ENCODE measurements around the gene MEF2B. TPM values are rescaled to one million over a fixed set of nuclear protein-coding genes. Genes with fewer than 3 reads are reported as not detected.

The MEF2B gene
- total and polyA plus RNA-seq, 10 of the 15 experiments (the other 5 are each of a cell fraction or from before 2014, with no cell fraction given): 0.09 to 33.0 (median 8.9) TPM

DNA sequence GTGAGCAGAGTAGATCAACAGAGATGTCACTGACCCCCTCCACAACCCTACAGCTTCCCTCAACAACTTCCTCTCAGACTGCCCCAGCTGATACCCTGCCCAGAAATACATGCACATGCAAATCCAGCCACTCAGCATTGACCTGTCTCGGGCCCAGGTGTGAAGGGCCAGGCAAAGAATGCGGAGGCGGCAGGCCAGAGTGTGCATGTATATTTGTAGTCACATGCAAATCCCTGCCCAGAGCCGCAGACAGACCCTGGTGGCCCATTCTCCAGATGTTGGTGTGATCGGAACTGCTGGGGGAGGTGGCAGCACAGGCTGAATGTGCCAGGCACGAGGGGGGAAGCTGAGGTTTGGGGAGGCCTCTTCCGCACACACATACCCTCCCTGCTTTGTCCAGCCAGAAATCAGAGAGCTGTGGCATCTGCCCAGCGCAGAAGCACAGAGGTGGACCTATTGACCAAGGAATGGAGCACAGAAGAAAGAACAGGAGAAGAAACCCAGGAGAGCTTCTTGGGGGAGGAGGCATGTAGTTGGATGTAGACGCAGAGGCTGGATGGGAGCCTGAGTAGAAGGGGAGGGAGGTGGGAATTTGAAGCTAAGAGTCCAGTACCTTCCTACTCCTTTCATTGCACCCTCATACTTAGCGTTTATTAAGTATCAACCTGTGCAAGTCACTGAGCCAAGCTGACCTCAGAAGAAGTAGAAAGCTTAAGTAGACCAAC, 14.4 kb downstream of the MEF2B start (continued):
- TF ChIP-seq, protein P1, sequence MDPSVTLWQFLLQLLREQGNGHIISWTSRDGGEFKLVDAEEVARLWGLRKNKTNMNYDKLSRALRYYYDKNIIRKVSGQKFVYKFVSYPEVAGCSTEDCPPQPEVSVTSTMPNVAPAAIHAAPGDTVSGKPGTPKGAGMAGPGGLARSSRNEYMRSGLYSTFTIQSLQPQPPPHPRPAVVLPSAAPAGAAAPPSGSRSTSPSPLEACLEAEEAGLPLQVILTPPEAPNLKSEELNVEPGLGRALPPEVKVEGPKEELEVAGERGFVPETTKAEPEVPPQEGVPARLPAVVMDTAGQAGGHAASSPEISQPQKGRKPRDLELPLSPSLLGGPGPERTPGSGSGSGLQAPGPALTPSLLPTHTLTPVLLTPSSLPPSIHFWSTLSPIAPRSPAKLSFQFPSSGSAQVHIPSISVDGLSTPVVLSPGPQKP (IDR thresholded peaks at IDR 0.05; ENCODE audit: low read depth, low read length): no peak
- TF ChIP-seq RFX5 (IDR thresholded peaks at IDR 0.05; ENCODE audit: low read depth, low read length) (no peak; the same call in 1 of the 2 replicates), NFYA (IDR thresholded peaks at IDR 0.05; ENCODE audit: borderline replicate concordance, low read depth, low read length) (no peak), GABPA (IDR thresholded peaks at IDR 0.05; ENCODE audit: low read depth) (no peak), STAT1 (conservative IDR thresholded peaks at IDR 0.05) (no peak), WRNIP1 (IDR thresholded peaks at IDR 0.05; ENCODE audit: borderline replicate concordance, low read depth, low read length) (no peak), CREB1 (IDR thresholded peaks at IDR 0.05; ENCODE audit: low read depth) (peak; percentile 63; the same call in 1 of the 2 replicates), FOXK2 (IDR thresholded peaks at IDR 0.05) (no peak), YBX1 (IDR thresholded peaks at IDR 0.05) (no peak), ESRRA (IDR thresholded peaks at IDR 0.05; ENCODE audit: low read length) (no peak), HCFC1 (IDR thresholded peaks at IDR 0.05; ENCODE audit: low read length) (no peak), RELA (IDR thresholded peaks at IDR 0.05; ENCODE audit: borderline replicate concordance, partially characterized antibody) (no peak), ZBED1 (IDR thresholded peaks at IDR 0.05; ENCODE audit: borderline replicate concordance) (peak; percentile 50; the same call in 1 of the 2 replicates), BCL11A (IDR thresholded peaks at IDR 0.05; ENCODE audit: low read depth, low read length) (no peak)
- TF ChIP-seq, protein P2, sequence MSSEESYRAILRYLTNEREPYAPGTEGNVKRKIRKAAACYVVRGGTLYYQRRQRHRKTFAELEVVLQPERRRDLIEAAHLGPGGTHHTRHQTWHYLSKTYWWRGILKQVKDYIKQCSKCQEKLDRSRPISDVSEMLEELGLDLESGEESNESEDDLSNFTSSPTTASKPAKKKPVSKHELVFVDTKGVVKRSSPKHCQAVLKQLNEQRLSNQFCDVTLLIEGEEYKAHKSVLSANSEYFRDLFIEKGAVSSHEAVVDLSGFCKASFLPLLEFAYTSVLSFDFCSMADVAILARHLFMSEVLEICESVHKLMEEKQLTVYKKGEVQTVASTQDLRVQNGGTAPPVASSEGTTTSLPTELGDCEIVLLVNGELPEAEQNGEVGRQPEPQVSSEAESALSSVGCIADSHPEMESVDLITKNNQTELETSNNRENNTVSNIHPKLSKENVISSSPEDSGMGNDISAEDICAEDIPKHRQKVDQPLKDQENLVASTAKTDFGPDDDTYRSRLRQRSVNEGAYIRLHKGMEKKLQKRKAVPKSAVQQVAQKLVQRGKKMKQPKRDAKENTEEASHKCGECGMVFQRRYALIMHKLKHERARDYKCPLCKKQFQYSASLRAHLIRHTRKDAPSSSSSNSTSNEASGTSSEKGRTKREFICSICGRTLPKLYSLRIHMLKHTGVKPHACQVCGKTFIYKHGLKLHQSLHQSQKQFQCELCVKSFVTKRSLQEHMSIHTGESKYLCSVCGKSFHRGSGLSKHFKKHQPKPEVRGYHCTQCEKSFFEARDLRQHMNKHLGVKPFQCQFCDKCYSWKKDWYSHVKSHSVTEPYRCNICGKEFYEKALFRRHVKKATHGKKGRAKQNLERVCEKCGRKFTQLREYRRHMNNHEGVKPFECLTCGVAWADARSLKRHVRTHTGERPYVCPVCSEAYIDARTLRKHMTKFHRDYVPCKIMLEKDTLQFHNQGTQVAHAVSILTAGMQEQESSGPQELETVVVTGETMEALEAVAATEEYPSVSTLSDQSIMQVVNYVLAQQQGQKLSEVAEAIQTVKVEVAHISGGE (CRISPR knock-in tag; IDR thresholded peaks at IDR 0.05): no peak
- TF ChIP-seq, protein P3, sequence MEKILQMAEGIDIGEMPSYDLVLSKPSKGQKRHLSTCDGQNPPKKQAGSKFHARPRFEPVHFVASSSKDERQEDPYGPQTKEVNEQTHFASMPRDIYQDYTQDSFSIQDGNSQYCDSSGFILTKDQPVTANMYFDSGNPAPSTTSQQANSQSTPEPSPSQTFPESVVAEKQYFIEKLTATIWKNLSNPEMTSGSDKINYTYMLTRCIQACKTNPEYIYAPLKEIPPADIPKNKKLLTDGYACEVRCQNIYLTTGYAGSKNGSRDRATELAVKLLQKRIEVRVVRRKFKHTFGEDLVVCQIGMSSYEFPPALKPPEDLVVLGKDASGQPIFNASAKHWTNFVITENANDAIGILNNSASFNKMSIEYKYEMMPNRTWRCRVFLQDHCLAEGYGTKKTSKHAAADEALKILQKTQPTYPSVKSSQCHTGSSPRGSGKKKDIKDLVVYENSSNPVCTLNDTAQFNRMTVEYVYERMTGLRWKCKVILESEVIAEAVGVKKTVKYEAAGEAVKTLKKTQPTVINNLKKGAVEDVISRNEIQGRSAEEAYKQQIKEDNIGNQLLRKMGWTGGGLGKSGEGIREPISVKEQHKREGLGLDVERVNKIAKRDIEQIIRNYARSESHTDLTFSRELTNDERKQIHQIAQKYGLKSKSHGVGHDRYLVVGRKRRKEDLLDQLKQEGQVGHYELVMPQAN (conservative IDR thresholded peaks at IDR 0.05): no peak
- TF ChIP-seq, protein P4, sequence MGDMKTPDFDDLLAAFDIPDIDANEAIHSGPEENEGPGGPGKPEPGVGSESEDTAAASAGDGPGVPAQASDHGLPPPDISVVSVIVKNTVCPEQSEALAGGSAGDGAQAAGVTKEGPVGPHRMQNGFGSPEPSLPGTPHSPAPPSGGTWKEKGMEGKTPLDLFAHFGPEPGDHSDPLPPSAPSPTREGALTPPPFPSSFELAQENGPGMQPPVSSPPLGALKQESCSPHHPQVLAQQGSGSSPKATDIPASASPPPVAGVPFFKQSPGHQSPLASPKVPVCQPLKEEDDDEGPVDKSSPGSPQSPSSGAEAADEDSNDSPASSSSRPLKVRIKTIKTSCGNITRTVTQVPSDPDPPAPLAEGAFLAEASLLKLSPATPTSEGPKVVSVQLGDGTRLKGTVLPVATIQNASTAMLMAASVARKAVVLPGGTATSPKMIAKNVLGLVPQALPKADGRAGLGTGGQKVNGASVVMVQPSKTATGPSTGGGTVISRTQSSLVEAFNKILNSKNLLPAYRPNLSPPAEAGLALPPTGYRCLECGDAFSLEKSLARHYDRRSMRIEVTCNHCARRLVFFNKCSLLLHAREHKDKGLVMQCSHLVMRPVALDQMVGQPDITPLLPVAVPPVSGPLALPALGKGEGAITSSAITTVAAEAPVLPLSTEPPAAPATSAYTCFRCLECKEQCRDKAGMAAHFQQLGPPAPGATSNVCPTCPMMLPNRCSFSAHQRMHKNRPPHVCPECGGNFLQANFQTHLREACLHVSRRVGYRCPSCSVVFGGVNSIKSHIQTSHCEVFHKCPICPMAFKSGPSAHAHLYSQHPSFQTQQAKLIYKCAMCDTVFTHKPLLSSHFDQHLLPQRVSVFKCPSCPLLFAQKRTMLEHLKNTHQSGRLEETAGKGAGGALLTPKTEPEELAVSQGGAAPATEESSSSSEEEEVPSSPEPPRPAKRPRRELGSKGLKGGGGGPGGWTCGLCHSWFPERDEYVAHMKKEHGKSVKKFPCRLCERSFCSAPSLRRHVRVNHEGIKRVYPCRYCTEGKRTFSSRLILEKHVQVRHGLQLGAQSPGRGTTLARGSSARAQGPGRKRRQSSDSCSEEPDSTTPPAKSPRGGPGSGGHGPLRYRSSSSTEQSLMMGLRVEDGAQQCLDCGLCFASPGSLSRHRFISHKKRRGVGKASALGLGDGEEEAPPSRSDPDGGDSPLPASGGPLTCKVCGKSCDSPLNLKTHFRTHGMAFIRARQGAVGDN (IDR thresholded peaks at IDR 0.05): peak; percentile 83
- TF ChIP-seq, protein P5, sequence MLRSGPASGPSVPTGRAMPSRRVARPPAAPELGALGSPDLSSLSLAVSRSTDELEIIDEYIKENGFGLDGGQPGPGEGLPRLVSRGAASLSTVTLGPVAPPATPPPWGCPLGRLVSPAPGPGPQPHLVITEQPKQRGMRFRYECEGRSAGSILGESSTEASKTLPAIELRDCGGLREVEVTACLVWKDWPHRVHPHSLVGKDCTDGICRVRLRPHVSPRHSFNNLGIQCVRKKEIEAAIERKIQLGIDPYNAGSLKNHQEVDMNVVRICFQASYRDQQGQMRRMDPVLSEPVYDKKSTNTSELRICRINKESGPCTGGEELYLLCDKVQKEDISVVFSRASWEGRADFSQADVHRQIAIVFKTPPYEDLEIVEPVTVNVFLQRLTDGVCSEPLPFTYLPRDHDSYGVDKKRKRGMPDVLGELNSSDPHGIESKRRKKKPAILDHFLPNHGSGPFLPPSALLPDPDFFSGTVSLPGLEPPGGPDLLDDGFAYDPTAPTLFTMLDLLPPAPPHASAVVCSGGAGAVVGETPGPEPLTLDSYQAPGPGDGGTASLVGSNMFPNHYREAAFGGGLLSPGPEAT (IDR thresholded peaks at IDR 0.05; ENCODE audit: low read depth): 0 out of 2 replicates have a peak, but pooled peaks have one; percentile 38
